T-helper 2 cell treated with Interferon-gamma antibody and Interleukin-4, amounts not matched to agents 100 ng/mL and 5 ng/mL, for 36 hours (primary cell): Measurements from ENCODE around the gene CDH4. TPM values are rescaled to one million over a fixed set of nuclear protein-coding genes. Genes with fewer than 3 reads are reported as not detected.

ENCODE experiments used
- intact Hi-C: fragments of 100-400 bp; cut with micrococcal nuclease; formaldehyde crosslinking; loops from one replicate; pipeline ENCODE4 v1.15.1; 2023
- total RNA-seq: library from RNA; stranded (reverse); gene quantifications from 2 replicates; pipeline ENCODE4 v1.2.3, GENCODE V29; 2022

Gene CDH4
- total RNA-seq, 1 donor from 2014 or later = not detected

DNA sequence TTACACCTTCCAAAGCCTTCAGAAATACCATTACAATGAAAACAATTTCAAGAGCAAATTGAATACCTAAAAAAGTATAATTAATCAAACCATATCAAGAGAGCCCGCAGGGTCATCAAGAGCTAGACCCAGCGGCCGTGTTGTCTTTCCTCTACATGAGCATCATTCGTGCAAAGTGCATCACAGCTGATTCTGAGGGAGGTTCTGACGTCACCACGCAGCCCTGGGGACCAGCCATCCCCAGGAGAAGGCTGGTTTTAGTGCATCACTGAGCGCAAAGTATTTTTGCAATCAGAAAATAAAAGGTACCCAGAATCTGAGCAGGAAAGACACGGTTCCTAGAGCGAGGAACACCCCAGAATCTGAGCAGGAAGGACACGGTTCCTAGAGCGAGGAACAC lies 371.4 kb downstream of the CDH4 start:
- intact Hi-C loops = no loop called here

GRCh38 chr20:61625246-61625645 lies 373.2 kb downstream of the CDH4 start:
- intact Hi-C loops = no loop called here

DNA sequence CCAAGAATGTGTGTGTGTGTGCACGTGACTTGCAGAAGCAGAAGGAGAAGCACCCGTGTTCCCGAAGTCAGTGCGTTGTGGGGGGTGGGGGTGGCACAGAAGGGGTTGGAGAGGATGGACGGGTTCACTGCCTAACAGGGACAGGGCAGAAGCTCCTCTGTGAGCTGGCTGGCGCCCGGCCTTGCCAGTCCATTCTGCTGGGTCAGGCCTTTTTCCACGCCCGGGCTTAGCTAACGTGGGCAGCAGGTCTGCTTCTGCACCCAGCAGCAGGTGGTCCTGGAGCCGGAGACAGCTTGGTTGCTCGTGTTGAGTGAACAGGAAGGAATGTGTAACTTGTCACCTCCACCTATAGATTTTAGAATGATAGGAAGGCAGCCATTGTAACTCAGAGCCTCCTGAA lies 374.4 kb downstream of the CDH4 start:
- intact Hi-C loops = no loop called here

DNA sequence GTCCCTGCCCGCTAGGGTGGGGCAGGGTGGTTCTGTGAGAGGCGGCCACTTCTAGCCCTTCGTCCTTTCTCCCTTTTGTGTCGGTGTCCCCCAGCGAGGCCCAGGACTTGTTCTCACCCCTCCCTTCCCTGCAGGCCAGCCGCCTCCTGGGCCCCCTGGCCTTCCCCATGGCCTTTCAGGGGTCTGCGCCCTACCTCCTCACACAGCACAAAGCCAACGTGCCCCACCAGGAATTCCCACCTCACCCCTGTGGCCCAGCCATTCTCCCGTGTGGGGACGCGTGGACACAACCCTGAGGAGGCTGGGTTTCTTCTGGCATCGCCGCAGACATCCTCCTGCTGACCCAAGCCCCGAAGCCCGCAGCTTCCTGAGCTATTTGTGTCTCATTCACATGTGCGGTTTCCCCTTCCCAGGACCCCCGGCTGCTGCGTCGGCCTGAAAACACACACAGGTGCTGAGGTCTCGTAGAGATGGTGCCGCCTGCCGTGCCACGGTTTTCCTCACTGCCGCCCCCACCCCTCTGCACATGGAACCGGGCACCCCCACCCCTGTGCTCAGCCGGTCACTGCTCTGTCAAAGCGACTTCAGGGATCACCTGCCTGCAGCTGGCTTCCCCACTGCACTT lies 375.8 kb downstream of the CDH4 start:
- intact Hi-C loops = no loop called here

GRCh38 chr20:61628480-61628879 lies 376.4 kb downstream of the CDH4 start:
- intact Hi-C loops = no loop called here

GRCh38 chr20:61628901-61629601 lies 377.0 kb downstream of the CDH4 start:
- intact Hi-C loops = no loop called here

DNA sequence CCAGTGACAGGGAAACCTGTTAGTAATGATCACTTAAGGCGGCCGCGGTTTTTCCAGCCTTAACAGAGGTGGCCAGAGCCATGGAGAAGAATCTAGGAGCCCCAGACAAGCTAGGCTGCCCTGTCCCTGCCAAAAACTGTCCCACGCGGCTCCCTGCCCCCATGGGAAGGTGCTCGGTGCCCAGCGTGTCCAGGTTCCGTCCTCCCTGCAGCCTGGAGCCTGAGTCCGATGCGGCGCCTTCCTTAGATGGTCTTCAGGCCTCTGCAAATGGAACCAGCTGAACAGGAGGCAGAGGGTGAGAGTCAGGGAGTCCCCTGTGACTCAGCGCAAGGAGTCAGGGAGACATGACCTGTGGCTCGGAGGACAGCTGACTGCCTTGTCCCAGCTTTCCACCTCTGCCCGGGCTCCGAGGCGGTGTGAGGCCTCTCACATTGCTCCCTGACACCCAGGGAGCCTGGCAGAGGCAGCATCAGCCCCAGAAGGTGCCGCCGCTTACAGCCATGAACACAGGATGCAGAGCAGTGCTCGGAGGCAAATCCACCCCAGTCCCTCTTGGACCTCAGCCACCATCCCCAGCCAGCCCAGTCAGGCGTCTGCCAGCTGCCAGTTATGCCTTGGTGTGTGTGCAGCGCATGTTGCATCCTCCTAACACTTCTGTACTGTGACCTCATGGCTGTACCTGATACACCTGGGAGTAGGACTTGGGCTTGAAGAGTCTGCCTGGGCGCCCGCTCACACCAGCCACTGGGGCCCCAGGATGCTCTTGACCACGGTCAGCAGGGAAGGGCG lies 377.7 kb downstream of the CDH4 start:
- intact Hi-C loops = no loop called here

DNA sequence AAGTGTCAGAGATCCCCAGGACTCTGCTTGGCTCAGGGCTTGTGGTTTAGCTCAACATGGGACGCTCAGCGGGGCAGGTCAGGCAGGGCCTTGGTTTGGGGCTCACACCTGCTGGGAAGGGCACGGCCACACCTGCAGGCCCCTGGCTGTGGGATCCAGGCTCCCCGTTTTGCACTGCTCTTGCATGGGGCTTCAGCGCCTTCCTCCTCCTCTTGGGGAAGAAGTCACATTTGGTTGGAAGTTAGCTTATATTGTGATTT lies 378.3 kb downstream of the CDH4 start:
- intact Hi-C loops = no loop called here

- intact Hi-C loops = no loop called here
Measured at GRCh38 chr20:61630816-61631215, 378.8 kb downstream of the CDH4 start.

DNA sequence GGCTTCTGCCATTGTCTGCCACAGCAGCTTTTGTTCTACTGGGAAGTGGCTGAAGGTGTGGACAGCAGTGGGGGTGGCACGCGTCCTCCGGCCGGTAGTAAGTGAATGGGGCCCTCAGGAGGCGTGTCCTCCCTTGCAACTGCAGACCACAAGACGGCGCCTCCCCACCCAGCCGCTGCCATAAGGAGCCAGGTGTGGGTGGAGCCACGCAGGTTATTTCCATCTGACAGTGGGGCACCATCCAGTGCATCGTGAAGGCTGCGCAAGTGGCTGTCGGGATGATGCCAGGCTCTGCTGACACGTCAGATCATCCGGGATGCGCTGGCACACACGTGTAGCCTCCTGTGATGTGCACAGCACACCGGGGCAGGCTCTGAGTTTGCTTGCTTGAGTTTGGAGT lies 379.7 kb downstream of the CDH4 start:
- intact Hi-C loops = no loop called here

GRCh38 chr20:61633004-61633403 lies 380.9 kb downstream of the CDH4 start:
- intact Hi-C loops = no loop called here

GRCh38 chr20:61634376-61635145 lies 382.5 kb downstream of the CDH4 start:
- intact Hi-C loops = no loop called here

DNA sequence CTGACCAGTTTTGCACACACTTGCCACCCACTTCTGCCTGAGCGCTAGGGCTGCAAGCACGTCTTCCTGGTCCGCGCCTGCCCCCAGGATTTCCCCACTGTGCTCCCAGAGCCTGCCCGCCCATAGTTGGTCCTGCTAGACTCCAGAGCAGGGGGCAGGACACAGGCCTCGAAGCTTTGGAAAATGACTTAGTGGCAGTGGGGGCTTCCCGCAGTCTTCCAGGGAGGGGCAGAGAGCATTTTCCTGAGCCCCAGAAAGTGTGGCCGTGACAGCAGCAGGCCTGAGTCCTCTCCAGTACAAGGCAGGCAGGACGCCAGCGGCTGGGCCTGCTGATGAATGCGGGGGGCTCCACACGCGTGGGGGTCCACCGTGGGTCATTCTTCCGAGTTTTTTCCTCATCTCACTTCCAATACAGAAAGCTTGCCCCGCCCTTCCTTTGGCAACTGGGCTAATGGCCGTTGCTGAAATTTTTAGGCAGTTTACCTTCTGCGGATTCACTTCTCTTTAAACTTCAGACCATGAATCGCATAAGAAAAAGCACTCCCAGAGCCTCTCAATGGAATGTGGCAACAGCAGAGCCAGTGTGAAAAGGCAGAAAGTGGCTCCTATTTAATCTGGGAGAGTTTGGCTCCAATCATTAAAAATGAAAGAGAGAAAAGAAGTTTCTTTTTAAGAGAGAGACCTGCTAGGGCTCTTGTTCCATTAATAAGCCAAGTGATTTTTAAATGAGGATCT lies 383.8 kb downstream of the CDH4 start:
- intact Hi-C loops = no loop called here

- intact Hi-C loops = no loop called here
Measured at GRCh38 chr20:61636531-61637116, 384.6 kb downstream of the CDH4 start.

- intact Hi-C loops = no loop called here
Measured at GRCh38 chr20:61638802-61639585, 386.9 kb downstream of the CDH4 start.

DNA sequence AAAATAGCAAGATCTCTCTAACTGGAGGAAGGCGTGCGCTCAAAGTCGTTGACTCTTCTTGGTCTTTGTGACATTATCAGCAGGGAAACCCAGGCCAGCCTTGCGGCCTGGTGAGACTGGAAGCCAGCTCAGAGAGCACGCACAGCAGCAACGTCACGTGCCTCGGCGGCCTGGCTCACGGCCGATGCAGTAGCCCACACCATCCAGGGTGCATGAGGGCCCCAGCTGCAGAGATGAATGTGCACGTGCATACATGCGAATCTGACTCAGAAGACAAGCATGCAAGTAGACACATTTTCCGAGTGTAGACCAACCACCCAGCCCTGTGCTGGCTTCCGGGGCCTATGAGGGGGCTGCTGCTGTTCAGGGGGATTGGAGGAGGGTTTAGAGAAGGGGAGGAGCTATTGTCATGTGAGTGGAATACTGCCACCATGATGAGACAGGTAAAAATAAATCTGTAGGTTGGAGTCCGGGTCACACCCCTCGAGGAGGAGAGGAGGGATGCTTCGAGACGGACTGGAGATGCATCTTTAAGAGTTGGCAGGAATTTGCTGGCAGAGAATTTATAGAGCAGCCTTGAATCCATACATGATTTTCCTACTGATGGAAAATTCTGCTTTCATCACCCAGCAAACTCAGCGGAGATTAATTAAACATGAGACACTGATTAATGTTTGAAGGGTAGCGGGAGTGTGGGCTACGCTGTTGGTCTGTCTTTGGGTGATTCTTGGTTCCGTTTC lies 388.2 kb downstream of the CDH4 start:
- intact Hi-C loops = no loop called here

- intact Hi-C loops = no loop called here
Measured at GRCh38 chr20:61640871-61641245, 388.8 kb downstream of the CDH4 start.

GRCh38 chr20:61643656-61644377 lies 391.8 kb downstream of the CDH4 start:
- intact Hi-C loops = no loop called here
